Caki2 (cell line): ENCODE data around the gene HSD11B2. TPM values are rescaled to one million over a fixed set of nuclear protein-coding genes. Genes with fewer than 3 reads are reported as not detected.
A peak's percentile ranks its signal among the peaks of the same experiment; 100 is the strongest.

Source experiments
- DNase-seq: peaks from one replicate; pipeline ENCODE4 v3.0.0-alpha.2; 2015; ENCODE audit warnings: low read depth
- in situ Hi-C: cut with HindIII; loops from 2 replicates; pipeline ENCODE4 v1.10.0; 2016; ENCODE audit warnings: low sequenced_read_pairs, low pct_unique_long_range_greater_than_20kb, mixed read lengths
- total RNA-seq: library from RNA; depleted of rRNA; stranded (reverse); fragments of >200 nt; shearing (Covaris generic); gene quantifications from 2 replicates; pipeline ENCODE4 v1.2.3, GENCODE V29; 2014; ENCODE audit warnings: low replicate concordance; rRNA removed

The HSD11B2 gene
- total RNA-seq, result not detected in 2 replicates

DNA sequence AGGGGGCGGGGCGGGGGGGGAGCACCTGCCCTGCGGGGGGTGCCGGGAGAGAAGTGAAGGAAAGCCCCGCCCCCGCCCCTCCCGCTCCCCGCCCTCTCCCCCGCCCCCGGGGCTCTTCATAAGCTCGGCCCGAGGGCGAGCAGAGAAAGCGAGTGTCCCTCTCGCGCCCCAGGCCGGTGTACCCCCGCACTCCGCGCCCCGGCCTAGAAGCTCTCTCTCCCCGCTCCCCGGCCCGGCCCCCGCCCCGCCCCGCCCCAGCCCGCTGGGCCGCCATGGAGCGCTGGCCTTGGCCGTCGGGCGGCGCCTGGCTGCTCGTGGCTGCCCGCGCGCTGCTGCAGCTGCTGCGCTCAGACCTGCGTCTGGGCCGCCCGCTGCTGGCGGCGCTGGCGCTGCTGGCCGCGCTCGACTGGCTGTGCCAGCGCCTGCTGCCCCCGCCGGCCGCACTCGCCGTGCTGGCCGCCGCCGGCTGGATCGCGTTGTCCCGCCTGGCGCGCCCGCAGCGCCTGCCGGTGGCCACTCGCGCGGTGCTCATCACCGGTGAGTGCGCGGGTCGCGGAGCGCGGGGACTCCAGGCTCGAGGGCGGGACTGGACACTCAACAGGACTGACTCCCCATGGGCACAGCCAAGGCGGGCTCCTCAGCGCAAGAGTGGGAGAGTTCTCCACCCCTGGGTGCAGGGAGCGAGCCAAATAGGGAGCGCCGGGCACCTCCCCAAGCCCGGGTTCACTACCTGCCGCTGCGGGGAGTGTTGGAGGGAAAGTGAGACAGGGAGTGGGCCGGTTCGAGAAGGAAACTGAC is at the start of gene HSD11B2:
HSD11B2 (plus strand) TSS at position 145 of the 798 bp plus-strand sequence; CDS start at position 273, 128 bp downstream.
- in situ Hi-C loops, result no loop called here
- peak; percentile 49 for DNase-seq

DNA sequence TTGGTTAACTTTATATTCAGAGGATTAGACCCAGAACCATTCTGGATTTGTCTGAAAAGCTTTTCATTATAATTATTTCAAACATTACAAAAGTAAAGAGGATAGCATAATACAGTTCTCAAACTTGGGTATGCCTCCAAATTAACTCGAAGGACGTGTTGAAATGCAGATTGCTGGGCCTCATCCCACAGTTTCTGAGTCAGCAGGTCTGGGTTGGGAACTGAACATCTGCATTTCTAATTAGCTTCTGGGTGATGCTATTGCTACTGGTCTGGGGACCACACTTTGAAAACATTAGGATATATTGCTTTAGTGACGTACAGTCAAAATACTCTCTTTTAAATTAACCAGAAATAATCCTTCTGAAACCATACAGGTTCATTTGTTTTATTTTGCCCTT is 47.6 kb upstream of the HSD11B2 start:
- in situ Hi-C loops, result no loop called here
- no peak for DNase-seq

GRCh38 chr16:67384778-67385510 is 46.0 kb upstream of the HSD11B2 start:
- no peak for DNase-seq
- in situ Hi-C loops, result no loop called here

- no peak for DNase-seq
- in situ Hi-C loops, result no loop called here
Observed at GRCh38 chr16:67386861-67387455, 44.0 kb upstream of the HSD11B2 start.

- DNase-seq, result no peak
- in situ Hi-C loops, result no loop called here
Observed at GRCh38 chr16:67387479-67388079, 43.3 kb upstream of the HSD11B2 start.

DNA sequence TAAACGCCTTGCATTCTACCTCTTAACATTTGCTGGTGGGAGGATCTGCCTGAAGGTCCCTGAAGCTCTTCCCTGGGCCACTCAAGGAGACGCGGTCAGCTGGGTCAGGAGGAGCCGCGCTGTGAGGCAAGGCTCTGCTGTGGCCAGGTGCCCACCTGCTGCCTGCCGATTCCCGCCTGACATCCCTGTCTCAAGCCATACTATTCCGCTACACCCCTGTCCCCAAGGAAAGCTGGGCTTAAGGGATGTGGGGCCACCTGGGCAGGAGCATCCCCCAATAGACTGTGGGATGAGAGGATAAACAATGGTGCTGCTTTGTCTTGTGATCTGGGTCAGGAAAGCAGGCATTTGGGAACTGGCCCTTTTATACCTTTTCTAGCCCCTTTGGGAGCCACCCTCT is 42.7 kb upstream of the HSD11B2 start:
- DNase-seq, result no peak
- in situ Hi-C loops, result no loop called here

GRCh38 chr16:67388591-67388990 is 42.3 kb upstream of the HSD11B2 start:
- in situ Hi-C loops, result no loop called here
- no peak for DNase-seq

GRCh38 chr16:67389911-67390815 is 40.8 kb upstream of the HSD11B2 start:
- in situ Hi-C loops, result no loop called here
- no peak for DNase-seq

GRCh38 chr16:67390816-67391423 is 40.0 kb upstream of the HSD11B2 start:
- no peak for DNase-seq
- in situ Hi-C loops, result no loop called here

DNA sequence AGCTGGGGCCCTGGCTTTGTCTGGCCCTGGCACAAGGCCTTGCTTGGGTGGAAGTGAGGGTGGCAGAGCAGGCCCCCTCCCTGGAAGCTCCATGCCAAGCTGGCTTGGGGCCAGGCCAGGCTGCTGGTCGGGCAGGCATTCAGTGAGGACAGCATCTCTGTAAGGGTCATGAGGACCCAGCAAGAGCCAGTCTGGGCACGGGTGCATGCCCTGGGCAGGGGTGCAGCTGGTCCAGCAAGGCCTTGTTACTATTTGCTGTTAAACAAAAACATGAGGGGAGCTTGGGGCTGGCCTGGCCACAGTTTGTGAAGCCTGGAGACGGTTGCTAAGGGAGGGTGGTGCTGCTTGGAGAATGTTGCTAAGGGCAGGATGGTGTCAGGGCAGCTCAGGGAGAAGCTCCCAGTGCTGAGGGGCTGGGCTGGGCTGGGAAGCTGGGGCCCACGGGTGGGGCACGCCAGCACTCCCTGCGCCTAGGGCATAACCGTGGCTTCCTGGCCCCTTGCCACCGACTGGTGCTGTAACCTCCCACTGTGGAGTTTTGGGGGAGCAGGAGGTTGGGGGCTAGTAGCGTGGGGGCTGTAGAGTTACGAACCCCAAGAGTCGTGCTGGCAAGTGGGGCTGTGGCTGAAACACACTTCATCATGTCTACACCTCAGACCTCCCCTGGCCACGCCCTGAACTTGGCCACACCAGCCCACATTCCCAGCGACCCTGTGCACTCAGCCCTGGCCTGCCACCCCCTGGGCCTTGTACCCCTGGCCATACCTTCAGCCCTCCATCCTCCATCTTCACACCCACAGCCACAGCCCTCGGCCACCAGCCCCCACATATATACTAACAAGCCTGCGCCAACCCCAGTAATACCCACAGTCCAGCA is 39.3 kb upstream of the HSD11B2 start:
- in situ Hi-C loops, result no loop called here
- no peak for DNase-seq

- in situ Hi-C loops, result no loop called here
- DNase-seq, result no peak
Observed at GRCh38 chr16:67392301-67393059, 38.4 kb upstream of the HSD11B2 start.

- DNase-seq, result peak; percentile 83
- in situ Hi-C loops, result no loop called here
Observed at GRCh38 chr16:67393111-67393787, 37.7 kb upstream of the HSD11B2 start, which contains the start of gene TPPP3. Gene TPPP3, minus strand, starts transcription at chr16:67393498. Its CDS starts 2,387 bp downstream, at chr16:67391111.

DNA sequence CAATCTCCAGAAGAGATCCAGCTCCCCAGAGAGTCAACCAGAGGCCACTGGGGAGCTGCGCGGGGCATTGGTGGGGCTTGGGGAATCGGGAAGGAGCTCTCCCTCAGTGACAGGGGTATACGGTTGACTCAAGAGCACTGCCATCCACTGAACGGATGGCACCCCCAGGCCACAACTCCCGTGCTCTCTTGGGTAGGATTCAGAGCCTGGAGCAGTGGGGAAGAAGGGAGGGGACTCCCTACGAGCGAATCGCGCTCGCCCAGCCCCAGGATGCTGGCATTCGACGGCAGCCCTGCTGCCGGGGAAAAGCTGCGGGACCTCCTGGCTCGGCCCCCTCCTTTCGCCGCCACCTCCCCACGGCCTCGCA is 37.1 kb upstream of the HSD11B2 start:
- no peak for DNase-seq
- in situ Hi-C loops, result no loop called here

DNA sequence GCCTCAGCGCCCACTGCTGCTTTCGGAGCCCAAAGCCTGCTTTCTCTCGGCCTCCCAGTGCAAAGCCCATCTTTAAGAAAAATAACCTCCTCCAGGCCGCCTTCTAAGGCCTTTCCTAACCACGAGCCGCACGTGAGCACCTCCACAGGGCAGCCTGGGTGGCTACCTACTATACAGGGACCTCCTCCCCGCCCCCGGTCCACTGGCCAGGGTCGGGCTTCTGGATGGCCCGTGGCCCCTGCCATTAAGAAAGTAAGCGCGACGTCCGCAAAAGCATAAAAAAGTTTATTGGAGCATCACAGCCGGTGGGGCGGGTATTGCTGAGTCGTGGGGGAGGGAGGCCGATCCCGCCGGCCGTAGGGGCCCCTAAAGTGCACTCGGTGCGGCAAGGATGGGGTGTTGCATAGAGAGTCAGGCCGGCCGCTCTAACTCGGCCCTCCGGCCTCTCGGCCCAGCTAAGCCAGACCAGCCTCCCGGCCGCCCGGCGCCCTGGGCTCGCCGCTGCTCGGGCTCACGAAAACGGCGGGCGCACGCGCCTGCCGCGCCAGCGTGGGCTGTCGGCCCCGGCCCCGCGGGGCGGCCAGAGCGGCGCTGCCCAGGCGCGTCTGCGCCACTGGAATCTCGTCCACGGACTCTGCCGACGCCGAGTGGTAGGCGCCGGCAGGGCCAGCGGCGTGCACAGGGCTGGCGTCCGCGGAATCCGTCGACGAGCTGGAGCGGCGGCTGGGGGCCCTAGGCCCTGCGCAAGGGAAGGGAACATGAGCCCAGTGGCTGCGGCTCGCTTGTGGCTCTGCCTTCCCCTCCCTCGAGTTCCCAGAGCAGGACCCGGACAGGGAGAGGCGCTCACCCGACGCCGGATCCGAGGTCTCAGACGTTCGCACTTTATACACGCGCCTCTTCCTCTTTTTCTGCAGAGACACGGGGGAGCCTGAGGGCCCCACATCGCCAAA is 36.5 kb upstream of the HSD11B2 start:
- DNase-seq, result no peak
- in situ Hi-C loops, result no loop called here
